GM19328 (cell line): Measurements from ENCODE around the gene HSBP1L1.

Experiments used
- ATAC-seq: cut with Tn5 transposase; IDR thresholded peaks from one replicate; pipeline ENCODE4 v1.9.1; 2021; ENCODE audit warnings: mild to moderate bottlenecking, moderate library complexity; ENCODE audit not compliant: unreplicated experiment

Gene HSBP1L1

GRCh38 chr18:79928563-79928960 is 35.9 kb upstream of the HSBP1L1 start:
- no peak for ATAC-seq

GRCh38 chr18:79930020-79930642 is 34.3 kb upstream of the HSBP1L1 start:
- ATAC-seq, result no peak

- no peak for ATAC-seq
These were observed 33.0 kb upstream of the HSBP1L1 start for GRCh38 chr18:79931475-79931874.

- no peak for ATAC-seq
These were observed 31.5 kb upstream of the HSBP1L1 start for GRCh38 chr18:79932907-79933306.

- no peak for ATAC-seq
These were observed 30.7 kb upstream of the HSBP1L1 start for GRCh38 chr18:79933765-79934164.

GRCh38 chr18:79934311-79935097 is 29.9 kb upstream of the HSBP1L1 start:
- no peak for ATAC-seq

GRCh38 chr18:79935098-79935480 is 29.4 kb upstream of the HSBP1L1 start:
- no peak for ATAC-seq

- no peak for ATAC-seq
These were observed 28.9 kb upstream of the HSBP1L1 start for GRCh38 chr18:79935499-79935898.

GRCh38 chr18:79935925-79936324 is 28.5 kb upstream of the HSBP1L1 start:
- ATAC-seq, result no peak

GRCh38 chr18:79936641-79937040 is 27.8 kb upstream of the HSBP1L1 start:
- no peak for ATAC-seq

- no peak for ATAC-seq
These were observed 27.2 kb upstream of the HSBP1L1 start for GRCh38 chr18:79937103-79937860.

GRCh38 chr18:79938196-79938595 is 26.2 kb upstream of the HSBP1L1 start:
- ATAC-seq, result no peak

GRCh38 chr18:79939096-79939495 is 25.3 kb upstream of the HSBP1L1 start:
- ATAC-seq, result no peak

- no peak for ATAC-seq
These were observed 24.2 kb upstream of the HSBP1L1 start for GRCh38 chr18:79940126-79940813.

- no peak for ATAC-seq
These were observed 23.5 kb upstream of the HSBP1L1 start for GRCh38 chr18:79940814-79941472.

- ATAC-seq, result no peak
These were observed 22.8 kb upstream of the HSBP1L1 start for GRCh38 chr18:79941473-79942119.

GRCh38 chr18:79942211-79942610 is 22.2 kb upstream of the HSBP1L1 start:
- ATAC-seq, result no peak

GRCh38 chr18:79942786-79943607 is 21.4 kb upstream of the HSBP1L1 start:
- no peak for ATAC-seq

- ATAC-seq, result no peak
These were observed 20.8 kb upstream of the HSBP1L1 start for GRCh38 chr18:79943608-79944125.
